Activated CD4-positive, CD25-positive, alpha-beta regulatory T cell treated with anti-CD3 and anti-CD28 coated beads, Interleukin-2, amount 50 U/mL, for 16 hours (primary cell): ENCODE measurements around the gene TVP23B.
A peak's percentile ranks its signal among the peaks of the same experiment; 100 is the strongest.
"Not testable (repeated sequence)": the region's sequence is repeated elsewhere in the genome, so short reads cannot be mapped to it uniquely, and the experiment has no call there.

Experiments
- DNase-seq: peaks from one replicate; pipeline ENCODE4 v3.0.0-alpha.2; 2020; ENCODE audit warnings: low read depth, low spot score

The TVP23B gene

DNA sequence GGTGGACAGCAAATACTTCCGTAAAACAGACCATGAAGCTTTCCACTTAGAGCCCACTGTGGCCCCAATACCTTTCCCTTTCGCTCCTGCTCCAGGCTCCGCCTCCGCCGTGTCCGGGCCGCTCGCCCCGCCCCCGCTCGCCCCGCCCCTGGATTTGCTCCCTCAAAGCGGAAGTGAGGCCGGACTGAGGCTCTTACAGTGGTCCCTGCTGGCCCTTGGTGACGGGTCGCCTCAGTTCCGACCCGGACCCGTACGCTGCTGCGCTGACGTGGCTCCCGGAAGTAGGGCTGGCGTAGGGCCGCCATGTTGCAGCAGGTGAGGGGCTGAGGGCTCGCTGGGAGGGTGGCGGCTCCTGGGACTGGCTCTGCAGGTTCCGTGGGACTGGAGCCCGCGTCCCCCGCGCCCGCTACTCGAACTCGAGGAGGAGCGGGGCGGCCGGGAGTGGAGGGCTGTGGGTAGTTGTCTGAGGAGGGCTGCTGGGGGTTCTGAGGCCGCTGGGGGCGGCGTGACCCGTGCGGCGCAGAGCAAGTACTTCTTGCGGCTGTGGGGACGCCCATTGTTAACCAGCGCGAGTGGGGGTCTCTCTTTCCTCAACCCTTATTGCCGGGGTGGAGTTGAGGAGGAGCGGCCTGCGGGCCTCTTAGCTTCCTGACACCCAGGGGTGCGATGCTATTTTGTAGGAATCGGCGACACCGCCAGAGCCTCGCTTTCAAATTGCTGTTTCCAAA is at the start of gene TVP23B:
TVP23B (plus strand) TSS at position 193 of the 728 bp plus-strand sequence; CDS start at position 304, 111 bp downstream.
- DNase-seq: peak; percentile 91

DNA sequence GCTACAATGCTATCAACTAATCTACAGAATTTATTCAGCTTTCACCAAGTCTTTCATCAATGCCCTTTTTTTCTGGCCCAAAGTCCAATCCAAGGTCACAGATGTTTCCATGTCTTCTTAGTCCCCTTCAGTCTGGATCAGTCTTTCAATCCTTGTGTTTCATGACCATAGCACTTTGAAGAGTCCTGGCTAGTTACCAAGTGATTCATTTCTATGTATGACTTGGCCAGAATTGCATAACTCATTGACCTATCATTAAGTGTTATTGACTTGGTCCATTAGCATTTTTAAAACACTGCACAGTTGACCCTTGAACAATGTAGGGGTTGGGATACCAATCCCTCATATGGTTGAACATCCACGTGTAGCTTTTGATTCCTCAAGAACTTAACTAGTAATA is 48.5 kb upstream of the TVP23B start:
- DNase-seq: not testable (repeated sequence)

DNA sequence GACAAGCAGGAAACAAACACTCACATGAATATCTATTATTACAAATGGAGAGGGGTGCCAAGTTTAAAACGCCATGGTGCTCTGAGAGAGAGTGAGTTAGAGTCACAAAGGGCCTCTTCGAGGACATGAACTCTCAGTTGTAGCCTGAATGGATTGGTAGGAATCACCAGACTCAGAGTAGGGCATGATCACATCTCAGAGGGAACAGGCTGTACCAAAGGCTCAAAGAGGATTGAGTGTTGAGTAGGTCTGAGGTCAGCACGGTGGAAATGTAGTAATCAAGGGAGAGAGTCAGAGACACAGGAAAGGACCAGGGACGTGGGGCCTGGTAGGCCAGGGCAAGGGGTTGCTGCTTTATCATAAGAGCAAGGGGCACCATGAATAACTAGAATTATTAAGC is 47.6 kb upstream of the TVP23B start:
- DNase-seq: not testable (repeated sequence)

DNA sequence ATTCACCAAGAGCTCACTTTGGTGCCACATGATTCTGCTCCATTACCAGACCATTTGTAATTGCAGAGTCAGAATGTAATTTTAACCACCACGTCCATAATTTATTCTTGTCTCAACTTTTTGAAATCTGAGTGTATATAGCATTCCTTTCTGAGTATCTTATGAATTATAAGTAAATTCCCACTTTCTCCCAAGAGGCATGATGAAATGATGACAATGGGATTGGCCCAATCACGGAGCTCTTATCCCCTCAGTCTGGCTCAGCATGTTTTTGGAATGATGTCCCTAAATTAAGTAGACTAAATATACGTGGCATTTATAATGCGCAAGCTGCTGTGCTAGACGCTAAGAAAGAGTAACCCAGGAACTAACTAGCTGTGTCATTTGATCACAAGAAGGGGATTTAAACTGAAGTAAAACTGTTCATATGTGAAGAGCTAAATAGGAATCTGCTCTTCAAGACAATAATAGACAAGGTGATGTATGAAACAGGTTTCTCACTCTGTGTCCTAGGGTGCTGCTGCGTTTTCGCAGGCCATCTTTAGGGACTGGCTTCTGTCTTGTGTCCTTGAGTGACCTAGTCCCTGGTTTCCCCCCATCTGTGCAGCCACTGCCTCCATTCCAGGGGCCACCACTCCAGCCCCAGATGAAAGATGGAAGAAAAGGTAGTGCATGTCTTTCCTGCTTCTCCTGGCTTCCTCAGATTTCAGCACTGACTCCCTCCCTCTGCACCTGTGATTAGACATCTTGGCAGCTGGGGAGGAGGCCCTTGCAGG is 41.2 kb upstream of the TVP23B start:
- not testable (repeated sequence) for DNase-seq

DNA sequence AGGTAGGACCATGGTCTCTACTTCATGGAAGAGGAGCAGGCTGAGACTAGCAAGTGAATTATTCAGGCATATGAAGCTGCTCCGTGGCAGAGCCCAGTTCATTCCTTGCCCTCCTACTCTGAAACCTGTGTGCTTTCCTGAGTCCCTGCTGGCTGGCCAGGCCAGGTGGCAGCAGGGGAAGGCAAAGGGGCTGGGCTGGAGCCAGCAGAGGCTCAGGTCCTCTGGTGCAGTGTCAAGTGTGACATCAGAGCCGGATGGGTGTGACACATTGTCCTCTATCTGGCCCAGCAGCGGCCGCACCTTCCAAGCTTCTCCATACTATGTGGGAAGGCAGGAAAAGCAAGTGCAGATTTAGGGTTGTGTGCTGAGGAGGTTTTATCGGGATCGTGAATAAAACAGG is 39.8 kb upstream of the TVP23B start:
- not testable (repeated sequence) for DNase-seq

DNA sequence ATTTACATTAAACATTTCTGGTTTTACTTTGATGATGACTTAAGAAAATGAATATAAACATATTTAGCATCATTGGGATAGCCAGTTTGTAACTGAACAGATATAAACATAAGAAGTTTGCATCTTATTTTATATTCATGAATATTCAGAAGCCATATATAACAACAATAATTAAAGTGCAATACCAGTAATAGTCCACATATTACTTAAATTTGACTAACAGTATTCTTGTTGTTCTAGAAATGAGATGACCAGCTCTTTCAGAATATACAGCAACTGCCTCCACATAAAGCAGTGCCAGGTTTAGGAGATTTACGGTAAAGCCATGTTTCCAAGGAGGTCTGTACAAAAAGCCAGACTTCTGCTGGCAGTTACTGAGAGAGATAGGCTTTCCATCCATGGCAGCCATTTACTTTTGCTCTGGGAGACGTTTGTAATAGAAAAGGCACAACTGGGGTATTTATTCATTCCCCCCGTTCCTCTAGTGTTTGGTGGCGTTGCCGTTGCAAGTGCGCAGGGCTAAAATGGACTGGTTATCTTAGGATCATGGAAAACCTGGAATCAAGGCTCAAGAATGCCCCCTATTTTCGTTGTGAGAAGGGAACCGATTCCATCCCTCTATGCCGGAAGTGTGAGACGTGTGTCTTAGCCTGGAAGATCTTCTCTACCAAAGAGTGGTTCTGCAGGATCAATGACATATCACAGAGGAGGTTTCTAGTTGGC is 37.1 kb upstream of the TVP23B start, which contains the start of gene FBXW10:
FBXW10 (plus strand) TSS at position 356 of the 723 bp plus-strand sequence; CDS start at position 547, 191 bp downstream.
- DNase-seq: not testable (repeated sequence)

DNA sequence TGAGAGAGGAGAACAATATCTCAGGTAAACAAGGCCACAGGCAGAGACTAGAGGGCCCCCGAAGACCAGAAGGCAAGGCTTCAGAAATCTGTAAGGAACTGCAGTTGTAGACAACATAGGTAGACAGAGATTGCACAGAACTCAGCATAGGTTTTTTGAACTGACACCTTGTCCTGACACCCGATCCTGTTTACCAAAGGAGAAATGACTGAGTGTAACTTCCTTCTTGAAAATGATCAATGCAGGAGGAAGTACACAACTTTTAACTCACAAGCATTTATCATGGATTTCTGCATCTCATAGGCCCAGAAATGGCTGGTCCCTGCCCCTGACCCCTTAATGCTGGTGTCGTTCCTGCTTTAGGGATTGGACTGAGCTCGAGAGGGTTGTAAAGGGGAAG is 36.3 kb upstream of the TVP23B start:
- not testable (repeated sequence) for DNase-seq

DNA sequence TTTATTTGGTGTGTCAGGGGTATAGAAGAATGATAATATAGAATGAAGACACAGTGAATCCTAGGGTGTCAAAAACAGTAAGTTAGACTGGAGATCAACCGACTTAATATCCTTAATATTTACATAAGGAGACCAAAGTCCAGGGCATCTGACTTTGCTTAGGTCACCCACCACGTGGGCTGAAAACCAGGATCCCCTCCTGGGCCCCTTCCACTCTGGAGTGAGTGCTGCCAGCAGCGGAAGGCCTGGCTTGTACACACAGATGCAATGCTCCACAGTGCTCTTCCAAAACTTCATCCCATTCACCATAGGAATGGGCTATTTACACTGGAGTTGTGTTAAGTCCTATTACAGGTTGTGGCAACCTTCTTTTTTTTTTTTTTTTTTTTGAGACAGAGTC is 34.4 kb upstream of the TVP23B start:
- not testable (repeated sequence) for DNase-seq

DNA sequence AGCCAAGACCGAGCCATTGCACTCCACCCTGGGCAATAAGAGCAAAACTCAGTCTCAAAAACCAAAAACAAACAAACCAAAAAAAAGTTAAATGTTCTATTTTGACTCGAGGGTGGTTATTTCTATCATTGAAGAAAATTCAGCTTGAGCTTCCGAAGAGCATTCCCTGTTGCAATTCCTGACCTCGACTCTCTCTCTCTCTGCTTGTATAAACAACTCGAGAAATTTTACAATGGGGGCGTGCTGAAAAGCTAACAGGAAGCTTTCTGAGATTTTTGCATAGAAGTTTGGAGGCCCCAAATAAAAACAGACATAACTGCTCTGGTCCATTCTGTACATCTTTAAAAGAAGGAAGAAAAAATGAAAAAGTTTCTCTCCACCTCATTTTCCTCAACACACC is 33.5 kb upstream of the TVP23B start:
- not testable (repeated sequence) for DNase-seq

DNA sequence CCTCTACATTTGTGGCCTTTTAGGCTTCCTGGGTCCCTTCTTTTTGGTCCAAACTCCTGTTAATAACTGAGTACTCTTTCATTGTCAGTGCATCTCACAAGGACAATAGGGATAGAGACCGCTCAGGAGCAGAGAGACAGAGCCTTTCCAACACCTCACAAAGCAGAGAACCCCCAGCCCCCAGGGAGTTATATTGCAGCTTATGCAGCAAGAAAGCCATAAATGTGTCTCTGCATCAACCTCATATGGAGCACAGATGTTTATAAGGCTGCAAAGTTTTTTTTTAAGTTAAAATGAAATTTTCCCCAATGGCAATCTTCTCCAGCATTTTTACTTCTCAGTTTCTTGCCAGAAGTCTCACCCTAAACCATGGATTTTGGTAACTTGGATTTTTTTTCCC is 30.7 kb upstream of the TVP23B start:
- DNase-seq: not testable (repeated sequence)

DNA sequence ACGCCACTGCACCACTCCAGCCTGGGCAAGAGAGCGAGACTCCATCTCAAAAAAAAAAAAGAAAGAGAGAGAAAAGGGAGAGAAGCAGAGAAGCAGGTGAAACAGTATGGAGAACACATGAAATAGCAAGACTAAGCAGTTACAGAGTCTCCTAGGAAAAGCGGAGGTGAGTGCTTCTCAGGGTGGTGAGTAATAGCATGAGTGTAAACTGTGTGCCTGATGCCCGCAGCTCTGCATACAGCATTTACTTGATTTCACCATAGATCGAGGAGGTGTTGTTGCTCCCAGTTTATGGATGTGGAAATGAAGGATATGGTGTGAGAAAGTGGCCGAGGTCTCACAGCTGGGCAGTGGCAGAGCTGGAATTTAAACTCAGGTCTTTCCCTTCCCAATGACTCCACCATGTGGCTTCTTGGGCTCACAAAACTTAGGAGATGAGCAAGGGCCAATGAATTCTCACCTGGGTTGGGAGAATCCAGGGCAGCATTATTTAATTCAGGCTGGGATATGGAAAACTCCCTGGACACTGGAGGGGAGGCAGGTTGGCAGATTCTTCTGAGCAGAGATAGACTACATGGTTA is 27.1 kb upstream of the TVP23B start:
- DNase-seq: not testable (repeated sequence)

DNA sequence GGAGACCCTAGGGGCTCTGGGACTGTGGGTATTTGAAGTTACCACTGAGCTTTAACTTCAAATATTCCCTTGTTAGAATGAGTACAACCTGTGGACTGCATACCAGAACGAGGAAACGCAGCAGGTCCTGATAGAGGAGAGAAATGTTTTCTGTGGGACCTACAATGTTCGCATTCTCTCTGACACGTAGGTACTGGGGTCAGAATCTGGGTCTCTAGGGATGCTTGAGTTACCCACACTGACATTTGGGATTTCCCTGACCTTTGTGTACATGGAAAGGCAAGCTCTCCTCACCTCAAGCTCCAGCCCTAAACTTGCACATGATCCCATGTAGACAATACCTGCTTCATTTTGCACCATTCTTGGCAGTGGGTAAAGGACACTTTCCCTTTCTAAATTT is 25.0 kb upstream of the TVP23B start:
- not testable (repeated sequence) for DNase-seq

DNA sequence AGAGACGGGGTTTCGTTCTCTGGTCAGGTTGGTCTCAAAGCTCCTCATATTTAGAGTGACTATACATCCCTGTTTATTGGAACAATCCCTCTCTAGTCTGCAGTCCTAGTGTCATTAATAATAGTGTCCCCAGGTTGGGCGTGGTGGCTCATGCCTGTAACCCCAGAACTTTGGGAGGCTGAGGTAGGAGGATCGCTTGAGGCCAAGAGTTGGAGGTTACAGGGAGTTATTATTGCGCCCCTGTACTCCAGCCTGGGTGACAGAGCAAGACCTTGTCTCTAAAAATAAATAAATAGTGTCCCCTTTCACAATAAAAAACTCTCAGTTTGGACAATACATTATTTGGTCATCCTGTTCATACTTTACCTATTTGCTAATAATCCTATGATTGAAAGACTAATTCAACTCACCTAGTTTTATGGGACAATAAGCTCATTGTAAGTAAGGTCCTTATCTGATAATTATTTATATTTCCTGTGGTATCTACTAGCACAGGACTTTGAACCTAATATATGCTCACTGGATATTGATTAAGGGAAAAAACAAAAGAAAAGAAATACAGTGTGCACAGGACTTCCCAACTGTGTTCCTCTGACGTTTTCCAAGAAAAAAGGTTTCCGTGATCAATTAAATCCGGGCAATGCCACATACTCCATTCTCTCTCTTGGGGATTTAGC is 23.5 kb upstream of the TVP23B start:
- not testable (repeated sequence) for DNase-seq

DNA sequence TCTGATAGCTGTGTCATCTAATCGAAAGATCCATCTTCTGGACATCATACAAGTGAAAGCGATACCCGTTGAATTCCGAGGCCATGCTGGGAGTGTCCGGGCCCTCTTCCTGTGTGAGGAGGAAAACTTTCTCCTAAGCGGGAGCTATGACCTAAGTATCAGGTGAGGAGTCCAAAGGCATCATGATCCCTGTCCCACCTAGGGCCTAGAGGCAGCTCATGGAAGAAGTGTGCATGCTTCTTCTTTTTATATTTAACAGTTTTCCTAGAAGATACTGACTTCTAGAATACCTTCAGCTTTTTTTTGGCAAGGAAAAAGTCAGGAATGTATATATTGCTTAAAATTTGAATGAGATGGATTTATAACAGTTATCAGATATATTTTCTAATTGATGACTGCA is 22.6 kb upstream of the TVP23B start:
- DNase-seq: not testable (repeated sequence)

DNA sequence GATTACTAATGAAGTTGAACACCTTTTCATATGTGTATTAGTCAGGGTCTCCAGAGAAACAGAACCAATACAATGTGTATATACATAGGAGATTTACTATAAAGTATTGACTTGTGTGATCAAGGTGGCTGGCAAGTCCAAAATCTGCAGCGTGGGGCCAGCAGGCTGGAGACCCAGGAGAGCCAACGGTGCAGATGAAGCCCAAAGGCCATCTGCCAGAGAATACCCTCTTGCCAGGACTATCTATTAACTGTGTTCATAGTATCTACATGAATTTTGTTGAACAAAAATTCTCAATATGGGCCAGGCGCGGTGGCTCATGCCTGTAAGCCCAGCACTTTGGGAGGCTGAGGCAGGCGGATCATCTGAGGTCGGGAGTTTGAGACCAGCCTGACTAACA is 20.8 kb upstream of the TVP23B start:
- not testable (repeated sequence) for DNase-seq

DNA sequence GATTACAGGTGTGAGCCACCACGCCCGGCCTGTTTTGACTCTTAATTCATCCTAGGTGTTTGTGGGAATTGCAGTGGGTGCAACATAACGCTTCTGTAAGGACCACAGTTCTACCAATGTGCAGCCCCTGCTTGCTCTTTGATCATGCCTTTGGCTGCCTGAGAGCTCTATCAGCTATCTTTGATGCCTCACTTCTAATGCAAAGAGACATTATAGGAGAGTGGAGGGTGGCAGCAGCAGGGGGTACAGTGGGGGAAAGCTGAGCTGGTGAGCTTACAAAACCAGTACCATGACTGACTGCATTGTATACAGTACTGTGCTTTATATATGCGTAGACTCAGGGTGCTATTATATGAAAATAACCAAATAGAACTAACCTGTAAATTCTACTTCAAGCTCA is 10.4 kb upstream of the TVP23B start:
- DNase-seq: not testable (repeated sequence)

DNA sequence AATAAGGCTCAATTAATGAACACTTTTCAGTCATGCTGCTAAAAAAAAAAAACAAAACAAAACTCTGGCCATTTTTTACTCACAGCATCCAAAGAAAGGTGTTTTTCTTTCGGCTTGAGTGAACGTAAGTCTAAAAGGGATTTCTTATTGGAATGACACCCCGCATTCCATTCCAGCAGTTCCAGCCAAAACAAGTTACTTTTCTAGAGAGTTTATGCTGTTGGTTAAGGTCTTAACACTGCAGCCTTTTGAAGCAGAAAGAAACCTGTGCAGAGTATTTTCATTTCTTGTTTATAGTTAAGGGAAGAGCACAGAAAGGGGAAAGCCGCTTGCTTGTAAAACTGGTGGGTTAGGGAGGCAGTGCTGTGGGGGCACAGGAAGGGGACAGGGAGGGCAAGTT is 9.9 kb upstream of the TVP23B start:
- not testable (repeated sequence) for DNase-seq

DNA sequence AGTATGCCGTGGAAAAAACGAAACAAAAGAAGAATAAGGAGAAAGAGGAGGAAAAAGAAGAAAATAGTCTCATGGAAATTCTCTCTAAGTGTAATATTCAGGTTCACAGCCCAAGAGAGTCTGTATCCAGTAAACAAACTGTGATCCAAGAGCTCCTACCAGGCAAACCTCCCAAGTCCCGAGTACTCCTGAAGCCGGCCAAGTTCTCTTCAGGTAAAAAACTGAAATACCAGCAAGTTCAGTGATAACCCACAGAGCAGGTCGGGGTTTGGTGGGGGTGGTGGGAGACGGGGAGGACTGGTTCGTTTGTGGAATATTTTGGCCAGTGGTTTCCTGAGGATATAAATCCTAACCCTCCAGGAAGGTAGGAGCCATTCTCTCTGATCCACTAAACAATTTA is 8.5 kb upstream of the TVP23B start:
- DNase-seq: no peak

DNA sequence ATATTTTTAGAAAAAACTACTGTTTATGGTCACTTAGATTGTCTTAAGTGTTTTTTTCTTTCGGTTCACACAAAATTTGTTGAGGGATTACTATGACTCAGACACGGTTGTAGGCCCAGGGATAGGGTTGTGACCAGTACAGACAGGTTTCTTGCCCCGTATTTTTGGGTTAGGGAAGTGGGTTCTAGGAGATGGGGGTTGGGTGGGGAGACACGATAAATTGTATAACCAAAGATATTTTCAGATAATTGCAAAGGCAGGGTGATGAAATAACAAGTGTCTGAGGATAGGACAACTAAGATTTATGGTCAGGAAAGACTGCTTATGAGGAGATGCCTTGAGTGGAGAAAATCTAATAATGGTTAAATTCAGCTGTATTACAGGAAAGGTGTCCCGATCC is 822 bp downstream of the TVP23B start:
- not testable (repeated sequence) for DNase-seq

DNA sequence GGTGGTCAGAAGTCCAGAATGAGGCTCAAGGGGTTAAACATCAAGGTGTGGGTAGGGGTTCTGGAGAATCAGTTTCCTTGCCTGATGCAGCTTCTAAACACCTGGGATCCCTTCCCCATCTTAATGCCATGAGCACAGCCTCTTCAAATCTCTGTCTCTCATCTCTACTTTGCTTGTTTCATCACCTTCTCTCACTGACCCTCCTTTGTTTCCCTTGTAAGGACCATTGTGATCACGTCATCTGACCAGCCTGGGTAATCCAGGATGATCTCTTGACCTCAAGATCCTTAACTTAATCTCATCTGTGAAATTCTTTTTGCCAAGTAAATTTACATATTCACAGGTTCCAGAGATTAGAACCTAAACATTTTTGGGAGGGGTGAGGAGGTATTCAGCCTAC is 5.0 kb downstream of the TVP23B start:
- DNase-seq: not testable (repeated sequence)

DNA sequence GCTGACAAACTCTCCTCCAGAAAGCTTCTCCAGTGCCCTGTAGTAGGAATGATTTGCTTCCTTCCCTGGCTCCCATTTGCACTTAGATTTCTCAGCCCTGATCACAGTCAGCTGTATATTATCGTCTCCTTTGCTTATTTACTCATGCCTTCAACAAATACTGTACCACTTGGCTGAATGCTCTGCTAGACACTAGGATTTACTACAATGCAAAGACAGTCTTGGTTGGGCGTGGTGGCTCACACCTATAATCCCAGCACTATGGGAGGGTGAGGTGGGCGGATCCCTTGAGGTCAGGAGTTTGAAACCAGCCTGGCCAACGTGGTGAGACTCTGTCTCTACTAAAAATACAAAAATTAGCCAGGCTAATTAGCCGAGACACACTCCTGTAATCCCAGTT is 5.9 kb downstream of the TVP23B start:
- DNase-seq: not testable (repeated sequence)
